HG03159 (cell line): ENCODE measurements around the gene SLC10A1.

Experiments used
- ATAC-seq: cut with Tn5 transposase; IDR thresholded peaks from one replicate; pipeline ENCODE4 v1.9.1; 2021; ENCODE audit warnings: mild to moderate bottlenecking, moderate library complexity; ENCODE audit not compliant: unreplicated experiment

SLC10A1 gene

DNA sequence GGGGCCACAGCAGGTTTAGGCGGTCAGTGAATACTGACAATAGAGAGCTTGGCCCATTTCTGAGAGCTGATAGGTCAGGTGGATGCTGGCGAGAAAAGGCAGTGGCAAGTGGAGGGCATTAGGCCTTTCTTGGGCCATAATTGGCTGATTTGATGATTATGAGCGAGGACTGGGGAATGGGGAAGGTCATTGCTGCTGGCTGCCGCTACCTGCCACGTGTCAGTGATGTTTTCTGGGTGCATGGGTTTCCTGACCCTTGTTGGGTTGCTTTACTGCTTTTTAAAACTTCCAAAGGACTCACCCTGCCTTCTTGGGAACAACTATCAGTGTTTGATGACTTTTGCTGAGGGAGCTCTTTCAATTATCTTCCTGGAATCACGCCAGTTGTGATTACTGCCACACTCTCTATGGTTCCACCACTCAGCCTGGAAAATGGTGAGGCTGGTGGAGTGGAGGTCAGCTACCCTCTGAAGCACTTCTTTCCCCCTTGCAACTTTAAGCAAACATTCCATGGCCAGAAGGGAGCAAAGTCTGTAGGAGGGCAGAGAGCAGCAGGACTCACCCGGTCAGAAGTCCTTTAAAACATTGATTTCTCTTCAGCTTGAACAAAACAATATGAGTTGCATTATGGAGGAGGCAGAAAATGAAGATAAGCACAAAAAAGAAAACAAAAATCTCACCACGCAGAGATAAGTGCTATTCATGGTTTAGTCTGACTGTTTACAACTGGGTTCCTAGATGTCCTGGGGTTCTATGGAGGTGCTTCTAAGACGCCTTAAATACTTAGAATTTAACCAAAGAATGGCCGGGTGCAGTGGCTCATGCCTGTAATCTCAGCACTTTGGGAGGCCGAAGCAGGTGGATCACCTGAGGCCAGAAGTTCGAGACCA, 12.1 kb upstream of the SLC10A1 start:
- no peak for ATAC-seq

DNA sequence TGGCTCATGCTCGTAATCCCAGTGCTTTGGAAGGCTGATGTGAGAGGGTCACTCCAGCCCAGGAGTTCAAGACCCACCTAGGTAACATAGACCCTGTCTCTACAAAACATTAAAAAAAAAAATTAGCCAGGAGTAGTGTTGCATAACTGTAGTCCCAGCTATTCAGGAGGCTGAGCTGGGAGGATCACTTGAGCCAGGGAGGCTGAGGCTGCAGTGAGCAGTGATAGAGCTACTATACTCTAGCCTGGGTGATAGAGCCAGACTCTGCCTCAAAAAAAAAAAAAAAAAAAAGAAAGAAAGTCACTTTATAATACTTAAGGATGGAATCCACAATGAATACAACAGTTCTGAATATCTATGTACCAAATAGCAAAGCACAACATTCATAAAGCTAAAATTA, 10.2 kb upstream of the SLC10A1 start:
- no peak for ATAC-seq

DNA sequence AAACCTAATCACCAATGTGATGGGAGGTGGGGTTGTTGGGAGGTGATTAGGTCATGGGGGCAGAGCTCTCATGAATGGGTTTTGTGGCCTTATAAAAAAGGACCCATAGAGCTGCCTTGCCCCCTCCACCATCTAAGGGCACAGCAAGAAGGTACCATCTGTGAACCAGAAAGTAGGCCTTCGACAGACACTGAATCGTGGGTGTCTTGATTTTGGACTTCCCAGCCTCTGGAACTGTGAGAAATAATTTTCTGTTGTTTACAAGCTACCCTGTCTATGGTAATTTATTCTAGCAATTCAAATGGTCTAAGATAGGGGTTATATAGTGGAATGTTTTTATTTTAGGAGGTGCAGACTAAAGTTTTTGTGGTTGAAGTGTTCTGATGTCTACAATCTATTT, 7.9 kb upstream of the SLC10A1 start:
- no peak for ATAC-seq

DNA sequence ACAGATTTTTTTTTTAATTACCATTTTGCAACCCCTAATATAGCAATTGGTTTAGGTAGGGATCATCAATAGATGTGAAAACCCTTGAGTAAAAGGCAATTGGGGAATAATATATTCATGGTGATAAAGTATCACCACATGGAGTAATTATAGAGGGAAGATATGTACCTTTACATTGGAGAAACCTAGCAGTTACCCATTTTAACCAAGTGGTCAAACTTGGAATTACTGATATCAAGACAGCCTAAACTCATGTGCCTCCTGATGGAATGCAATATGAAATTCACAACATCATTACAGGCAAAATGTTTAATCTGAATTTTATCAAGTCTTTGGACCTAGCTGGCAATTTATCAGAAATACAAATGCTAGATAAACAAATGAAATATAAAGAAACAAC, 6.7 kb upstream of the SLC10A1 start:
- no peak for ATAC-seq

DNA sequence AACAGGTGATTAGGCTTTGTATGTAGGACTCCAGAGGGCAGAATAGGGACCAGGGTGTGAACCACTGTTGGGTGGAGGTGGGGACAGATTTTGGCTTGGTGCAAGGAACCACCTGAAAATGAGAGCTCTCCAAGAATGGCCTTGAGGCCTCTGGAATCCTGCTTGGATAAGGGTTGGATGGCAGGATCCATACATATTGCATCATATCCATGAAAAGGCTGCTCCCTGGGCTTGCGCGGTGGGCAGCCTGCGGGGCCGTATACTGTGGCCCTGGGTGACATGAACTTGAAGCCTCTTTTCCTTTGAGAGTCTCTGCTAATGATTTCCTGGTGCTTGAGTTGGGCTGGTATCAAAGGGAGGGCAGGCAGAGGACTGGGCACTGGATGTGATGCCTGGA, 1.3 kb upstream of the SLC10A1 start:
- no peak for ATAC-seq

DNA sequence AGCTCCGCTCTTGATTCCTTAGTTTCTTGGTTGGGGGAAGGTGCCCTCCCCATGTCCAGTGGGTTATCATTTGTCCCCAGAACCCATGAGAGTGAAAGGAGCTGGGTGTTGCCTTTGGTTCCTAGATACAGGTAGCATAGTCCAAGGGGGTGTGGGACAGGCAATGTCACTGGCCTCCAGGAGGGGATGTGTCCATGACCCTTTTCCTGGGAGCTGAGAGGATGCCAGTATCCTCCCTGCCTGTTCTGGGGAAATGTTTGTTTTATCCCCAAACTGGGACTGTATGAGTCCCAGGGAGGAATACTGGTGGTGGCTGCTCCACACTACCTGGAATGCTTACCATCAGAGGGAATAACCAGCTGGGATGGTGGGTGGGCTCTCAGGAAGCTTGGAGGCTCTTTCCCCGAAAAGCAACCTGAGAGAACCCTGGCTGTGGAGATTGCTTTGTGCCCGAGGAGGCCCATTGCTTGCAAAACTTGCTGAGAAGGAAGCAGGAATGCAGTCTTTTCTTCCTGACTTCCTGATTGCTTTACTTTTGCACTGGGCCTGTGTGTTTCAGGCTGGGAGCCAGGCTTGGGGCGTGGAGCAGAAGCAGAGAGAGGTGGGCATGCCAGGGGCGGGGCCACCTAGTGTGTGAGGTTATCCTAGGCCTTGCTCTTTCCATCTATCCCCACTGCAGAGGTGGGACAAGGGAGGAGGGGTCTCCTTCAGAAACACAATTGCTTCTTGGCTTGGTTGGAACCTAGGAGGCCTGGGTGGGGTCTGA, 715 bp upstream of the SLC10A1 start:
- ATAC-seq, result no peak

DNA sequence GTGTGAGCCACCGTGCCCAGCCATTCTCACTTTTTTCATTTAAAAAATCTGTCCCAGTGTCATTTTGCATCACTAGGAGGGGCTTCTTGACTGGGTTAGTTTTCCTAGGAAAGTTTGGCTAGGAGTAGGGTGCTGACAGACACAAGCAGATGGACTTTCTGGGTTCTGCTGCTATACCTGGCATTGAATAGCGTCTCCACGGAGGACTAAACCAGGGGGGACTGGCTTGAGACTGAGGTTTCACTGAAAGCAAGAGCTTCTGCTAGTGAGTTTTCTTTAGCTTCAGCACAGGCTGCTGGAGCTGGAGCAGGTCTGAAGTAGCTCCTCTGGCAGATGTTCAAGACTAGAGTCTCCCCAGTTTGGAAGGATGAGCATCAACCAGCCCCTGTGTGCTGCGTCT, 1.4 kb downstream of the SLC10A1 start:
- no peak for ATAC-seq

DNA sequence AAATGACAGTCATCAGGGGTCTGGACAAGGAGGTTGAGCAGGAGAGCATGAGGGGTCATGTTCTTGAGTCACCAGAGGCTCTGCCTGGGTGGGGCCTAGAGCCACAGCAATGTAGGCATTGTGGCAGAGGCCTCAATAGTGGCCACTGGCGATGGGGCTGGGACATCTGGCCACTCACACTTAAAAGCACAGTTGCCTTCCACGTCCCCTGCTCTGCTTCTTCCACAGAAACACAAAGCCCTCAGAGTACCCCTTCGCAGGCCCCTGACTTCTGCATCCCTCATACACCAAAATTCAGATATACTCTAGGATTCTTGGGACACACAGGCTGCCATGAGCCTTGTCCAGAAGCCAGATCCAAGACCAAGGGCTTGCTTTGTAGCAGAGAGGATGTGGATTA, 2.2 kb downstream of the SLC10A1 start:
- ATAC-seq, result no peak

DNA sequence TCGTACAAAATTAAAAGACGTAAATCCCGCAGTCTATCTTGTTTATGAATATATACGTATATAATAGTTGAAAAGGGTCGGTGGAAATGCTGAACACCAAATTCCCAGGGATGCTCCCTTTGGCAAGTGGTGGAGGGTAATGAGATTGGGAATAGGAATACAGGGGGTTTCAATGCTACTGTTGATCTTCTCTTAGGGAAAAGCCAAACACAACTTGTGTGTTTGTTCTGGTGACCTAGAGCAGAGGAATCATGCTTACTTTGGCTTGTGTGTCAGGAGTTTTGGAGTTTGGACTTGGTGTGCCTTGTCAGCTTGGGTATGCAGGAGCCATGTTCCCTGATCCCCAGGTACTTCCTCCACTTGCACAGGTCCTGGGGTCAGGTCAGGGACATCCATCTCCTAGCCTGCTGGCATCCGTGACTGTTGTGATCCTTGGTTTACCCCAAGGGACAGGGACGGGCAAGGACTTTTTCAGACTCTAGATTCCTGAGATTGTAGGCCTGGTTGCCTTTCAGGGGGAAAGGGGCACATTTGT, 4.1 kb downstream of the SLC10A1 start:
- no peak for ATAC-seq

DNA sequence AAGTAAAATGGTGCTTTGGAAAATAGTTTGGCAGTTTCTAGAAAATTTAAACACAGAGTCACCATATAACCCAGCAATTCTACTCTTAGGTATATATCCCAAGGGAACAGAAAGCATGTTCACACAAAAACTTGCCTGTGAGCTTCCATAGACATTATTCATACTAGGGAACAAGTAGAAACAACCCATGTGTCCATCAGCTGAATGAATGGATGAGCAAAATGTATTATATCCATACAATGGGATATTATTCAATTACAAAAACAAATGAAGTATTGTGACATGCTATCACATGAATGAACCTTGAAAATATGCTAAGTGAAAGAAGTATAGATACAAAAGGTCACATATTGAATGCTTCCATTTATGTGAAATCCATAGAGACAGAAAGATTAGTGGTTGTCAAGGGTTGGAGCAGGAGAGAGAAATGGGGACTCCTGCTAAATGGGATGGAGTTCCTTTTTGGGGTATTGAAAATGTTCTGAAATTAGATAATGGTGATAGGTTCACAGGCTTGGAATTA, 7.9 kb downstream of the SLC10A1 start:
- no peak for ATAC-seq

DNA sequence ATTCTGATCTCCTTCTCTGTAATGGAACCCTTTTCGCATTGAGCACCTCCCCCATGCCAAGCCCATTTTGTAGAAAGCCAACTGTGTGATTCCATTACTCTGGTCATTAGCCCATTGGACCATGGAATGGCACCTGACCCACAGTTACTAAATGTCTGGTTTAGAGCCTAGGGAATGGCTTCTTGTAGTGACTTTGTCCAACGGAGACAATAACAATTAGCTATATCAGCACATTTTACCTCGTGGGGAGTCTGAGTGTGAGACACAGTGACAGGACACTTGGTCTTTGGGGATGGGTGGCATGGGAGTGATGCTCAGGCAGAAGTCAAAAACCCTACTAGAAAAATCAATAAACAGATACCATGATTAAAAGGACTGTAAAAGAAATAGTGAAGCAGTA, 10.4 kb downstream of the SLC10A1 start:
- ATAC-seq, result no peak

DNA sequence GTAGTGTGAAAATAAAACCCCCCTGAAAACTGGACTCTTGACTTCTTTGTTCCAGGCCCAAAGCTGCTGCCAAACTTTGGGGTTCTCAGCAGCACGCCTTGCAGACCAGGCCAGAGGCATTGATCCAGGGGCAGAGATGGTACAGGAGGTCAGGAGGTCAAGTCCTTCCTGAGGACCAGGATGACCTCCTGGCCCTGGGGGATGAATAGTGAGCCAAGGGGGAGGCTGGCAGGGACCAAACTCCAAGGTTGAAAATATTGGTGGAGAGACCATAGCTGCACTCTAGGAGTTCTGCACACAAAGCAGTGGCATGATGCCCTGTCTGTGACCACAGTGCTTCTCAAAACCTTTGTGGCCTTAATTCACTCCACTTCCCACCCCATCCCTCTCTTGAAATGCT, 12.1 kb downstream of the SLC10A1 start:
- no peak for ATAC-seq

DNA sequence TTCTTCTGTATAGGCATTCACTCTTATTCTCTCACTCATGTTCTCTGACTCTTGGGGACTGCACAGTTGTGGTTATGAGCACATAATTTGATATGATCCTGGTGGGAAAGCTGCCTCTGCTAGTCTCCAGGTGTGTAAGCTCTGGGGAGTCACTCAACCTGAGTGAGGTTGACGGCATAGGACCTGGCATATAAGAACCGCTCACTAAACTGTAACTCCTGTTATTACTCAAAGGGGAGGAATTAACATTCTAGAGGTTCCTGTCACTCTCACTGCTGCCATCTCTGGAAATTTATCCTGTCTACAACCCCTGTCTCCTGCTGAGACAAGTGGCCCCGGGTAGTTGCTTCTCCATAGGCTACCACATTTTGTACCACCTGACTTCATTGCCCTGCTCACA, 16.1 kb downstream of the SLC10A1 start:
- ATAC-seq, result no peak

DNA sequence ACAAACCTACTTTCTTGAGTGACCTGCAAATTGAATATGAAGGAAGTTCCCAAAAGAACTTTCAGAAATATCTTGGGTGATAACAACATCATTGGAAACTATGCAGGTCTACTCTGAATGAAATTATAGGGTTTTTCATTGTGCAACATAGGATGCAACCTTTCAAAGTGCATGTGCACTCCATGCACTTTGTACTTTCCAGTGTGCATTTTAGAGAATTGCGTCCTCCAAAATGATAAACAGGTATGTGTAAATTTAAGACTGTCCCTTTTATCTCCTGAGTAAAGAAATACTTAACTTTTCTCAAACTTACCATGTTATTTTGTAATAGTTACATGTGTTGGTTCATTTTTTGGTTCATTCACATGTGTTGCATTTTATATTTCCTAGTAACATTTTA, 16.9 kb downstream of the SLC10A1 start:
- no peak for ATAC-seq

DNA sequence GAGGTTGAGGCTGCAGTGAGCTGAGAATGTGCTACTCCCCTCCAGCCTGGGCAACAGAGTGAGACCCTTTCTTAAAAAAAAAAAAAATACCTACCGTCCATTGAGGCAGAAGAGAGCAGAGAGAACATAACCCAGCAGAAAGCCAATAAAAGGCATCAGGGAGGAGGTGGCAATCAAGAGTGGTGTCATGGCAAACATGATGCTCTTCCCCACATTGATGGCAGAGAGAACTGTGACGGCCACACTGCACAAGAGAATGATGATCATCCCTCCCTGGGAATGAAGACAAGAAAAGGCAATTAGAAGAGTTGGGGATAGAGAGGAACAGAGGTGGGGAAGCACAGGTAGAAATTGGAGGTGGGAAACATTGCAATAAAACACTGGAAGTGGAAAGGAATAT, 18.0 kb downstream of the SLC10A1 start:
- ATAC-seq, result no peak

DNA sequence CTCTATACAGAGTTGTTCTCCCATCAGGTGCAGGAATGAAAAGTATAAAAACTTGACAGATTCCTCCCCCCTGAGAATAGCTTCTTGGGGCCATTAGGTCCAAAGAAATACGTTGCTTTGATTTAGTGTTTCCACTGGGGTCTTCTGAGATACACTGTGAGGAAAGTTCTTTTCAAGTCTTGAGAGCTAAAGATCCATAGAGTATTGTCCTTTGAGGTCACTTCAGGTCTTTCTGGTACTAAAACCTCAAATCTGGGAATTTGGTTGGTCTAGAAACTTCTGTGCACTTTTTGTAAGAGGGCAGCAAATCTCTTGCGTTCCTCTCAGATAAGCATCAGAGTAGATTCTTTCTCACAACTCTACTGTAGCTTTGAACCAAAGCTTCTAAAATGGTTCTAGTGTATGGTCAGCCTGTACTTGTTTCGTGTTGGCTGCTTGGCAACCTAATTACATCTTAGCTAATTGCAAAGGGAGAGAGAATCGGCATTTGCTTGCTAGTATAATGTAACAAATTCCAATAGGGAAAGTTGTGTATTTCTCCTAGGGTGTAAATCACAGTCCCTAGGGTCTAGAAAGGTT, 20.1 kb downstream of the SLC10A1 start:
- no peak for ATAC-seq

DNA sequence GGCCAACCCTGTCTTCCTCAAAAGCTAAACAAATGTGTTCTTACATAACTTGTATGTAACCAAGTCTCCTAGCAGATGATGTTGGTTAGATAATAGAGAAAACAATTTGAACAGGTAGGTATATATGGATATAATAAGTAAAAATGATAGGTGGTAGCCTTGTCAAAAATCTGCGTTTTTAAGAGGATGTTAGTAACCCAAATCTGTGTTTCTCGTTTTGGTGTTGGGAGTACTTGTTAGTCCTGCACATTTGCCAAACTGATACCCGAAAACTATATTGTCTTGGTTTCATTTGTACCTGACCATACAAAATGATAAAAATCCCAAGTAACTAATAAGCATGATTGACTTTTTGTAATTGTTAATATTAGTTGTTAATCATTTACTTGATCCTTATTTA, 22.0 kb downstream of the SLC10A1 start:
- ATAC-seq, result no peak

DNA sequence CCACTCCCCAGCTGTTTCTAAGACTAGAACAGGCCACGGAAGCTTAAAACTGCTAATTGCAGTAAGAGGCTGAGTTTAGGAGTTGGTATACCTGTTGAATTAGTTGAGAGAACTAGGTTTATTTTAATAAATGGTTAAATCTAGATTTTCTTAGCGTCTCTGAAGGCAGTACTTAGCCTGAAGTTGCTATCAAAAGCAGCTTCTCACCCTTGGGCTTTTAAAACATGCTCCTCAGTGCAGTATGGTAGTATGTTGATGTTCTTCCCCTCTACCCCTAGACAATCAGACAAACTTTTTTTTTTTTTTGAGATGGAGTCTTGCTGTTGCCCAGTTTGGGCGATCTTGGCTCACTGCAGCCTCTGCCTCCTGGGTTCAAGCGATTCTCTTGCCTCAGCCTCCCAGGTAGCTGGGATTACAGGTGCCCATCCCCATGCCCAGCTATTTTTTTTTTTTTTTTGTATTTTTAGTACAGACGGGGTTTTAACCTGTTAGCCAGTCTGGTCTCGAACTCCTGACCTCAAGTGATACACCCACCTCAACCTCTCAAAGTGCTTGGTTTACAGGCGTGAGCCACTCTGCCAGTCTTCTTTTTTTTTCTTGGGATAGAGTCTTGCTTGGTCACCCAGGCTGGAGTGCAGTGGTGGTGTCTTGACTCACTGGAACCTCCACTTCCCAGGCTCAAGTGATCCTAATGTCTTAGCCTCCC, 23.3 kb downstream of the SLC10A1 start:
- no peak for ATAC-seq

DNA sequence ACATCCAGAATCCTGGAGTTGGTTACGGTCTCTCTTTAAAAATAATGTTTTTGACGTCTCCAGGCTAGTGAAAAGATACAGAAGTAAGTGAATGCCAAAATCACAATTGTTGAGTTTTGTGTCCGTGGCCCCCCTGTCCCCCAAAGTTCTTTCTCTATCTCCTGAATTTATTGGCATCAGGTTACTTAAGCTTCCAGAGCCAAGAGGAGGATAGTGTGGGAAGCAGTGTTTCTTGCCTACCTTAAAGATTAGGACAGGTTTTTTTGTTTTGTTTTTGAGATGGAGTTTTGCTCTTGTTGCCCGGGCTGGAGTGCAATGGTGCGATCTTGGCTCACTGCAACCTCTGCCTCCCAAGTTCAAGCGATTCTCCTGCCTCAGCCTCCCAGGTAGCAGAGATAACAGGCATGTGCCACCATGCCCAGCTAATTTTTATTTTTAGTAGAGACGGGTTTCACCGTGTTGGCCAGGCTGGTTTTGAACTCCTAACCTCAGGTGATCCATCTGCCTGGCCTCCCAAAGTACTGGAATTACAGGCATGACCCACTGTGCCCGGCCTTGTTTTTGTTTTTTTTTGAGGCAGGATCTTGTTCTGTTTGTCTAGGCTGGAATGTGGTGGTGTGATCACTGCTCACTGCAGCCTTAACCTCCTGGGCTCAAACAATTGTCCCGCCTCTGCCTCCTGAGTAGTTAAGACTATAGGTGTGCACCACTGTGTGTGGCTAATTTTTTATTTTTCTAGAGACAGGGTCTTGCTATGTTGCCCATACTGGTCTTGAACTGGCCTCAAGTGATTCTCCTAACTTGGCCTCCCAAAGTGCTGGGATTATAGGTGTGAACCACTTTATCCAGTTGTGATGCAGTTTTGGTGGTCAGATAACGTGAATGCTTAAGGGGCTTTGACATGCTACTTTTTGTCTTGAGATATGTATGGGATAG, 24.7 kb downstream of the SLC10A1 start:
- ATAC-seq, result no peak

DNA sequence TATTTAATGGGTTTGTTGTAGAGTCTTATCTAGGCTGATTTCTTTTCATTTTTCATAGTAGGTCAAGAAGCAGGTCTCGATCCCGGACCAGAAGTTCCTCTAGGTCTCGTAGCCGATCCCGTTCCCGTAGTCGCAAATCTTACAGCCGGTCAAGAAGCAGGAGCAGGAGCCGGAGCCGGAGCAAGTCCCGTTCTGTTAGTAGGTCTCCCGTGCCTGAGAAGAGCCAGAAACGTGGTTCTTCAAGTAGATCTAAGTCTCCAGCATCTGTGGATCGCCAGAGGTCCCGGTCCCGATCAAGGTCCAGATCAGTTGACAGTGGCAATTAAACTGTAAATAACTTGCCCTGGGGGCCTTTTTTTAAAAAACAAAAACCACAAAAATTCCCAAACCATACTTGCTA, 25.9 kb downstream of the SLC10A1 start:
- no peak for ATAC-seq
